Spleen (tissue), 7 donors: ENCODE results near the gene SERINC3.

Source experiments
- CTCF ChIP-seq, 11 experiments: fragments of 200-600 bp in 7 of 11; fragments of 450-650 bp in 4 of 11; sonication (generic) in 4 of 11; IDR thresholded peaks in 8 of 11; conservative IDR thresholded peaks in 3 of 11; 1 replicate in 7 of 11; 2 replicates in 4 of 11; pipeline versions ENCODE4 v1.4.0 to v1.8.0; 2016 to 2021; ENCODE audit warnings: antibody characterized with exemption in 11 of 11, inconsistent platforms in 4 of 11, mild to moderate bottlenecking in 1 of 11
- POLR2A ChIP-seq, 3 donors: fragments of 450-650 bp; IDR thresholded peaks; one replicate each; pipeline ENCODE4 v1.5.1; 2017; ENCODE audit warnings: antibody characterized with exemption in 3 of 3, mild to moderate bottlenecking in 1 of 3
- POLR2AphosphoS5 ChIP-seq, 3 donors: sonication (generic); formaldehyde crosslinking; IDR thresholded peaks; one replicate each; pipeline ENCODE4 v1.5.1; 2017; ENCODE audit warnings: antibody characterized with exemption in 3 of 3
- donor health status: DM: no; HTN: no; CAD: no; lungs with moderate emphysema.
- donor health status: DM: no; HTN: no; CAD: no.
- donor health status: DM: no; HTN: no; CAD: no.

GRCh38 chr20:44455126-44455525 is 66.7 kb downstream of the SERINC3 start:
- TF ChIP-seq CTCF (IDR thresholded peaks at IDR 0.05 in 8 of 11, conservative IDR thresholded peaks at IDR 0.05 in 3 of 11) = no peak
- no peak for TF ChIP-seq POLR2A (IDR thresholded peaks at IDR 0.05)
- no peak for TF ChIP-seq POLR2AphosphoS5 (IDR thresholded peaks at IDR 0.05)
